HG03575 (cell line): ENCODE results near the gene LEPROT.

Experiments
- ATAC-seq: cut with Tn5 transposase; IDR thresholded peaks from one replicate; pipeline ENCODE4 v1.9.1; 2021; ENCODE audit not compliant: unreplicated experiment, insufficient number of reproducible peaks, low FRiP score; ENCODE audit errors: extremely low read depth

Gene LEPROT

GRCh38 chr1:65467536-65467935 is 47.1 kb downstream of the LEPROT start:
- no peak for ATAC-seq

GRCh38 chr1:65469126-65469888 is 48.8 kb downstream of the LEPROT start:
- no peak for ATAC-seq

- ATAC-seq = no peak
Measured at GRCh38 chr1:65469889-65470340, 49.4 kb downstream of the LEPROT start.

- ATAC-seq = no peak
Measured at GRCh38 chr1:65470766-65471165, 50.3 kb downstream of the LEPROT start.

GRCh38 chr1:65471213-65471833 is 50.9 kb downstream of the LEPROT start:
- no peak for ATAC-seq

- ATAC-seq = no peak
Measured at GRCh38 chr1:65471861-65472332, 51.4 kb downstream of the LEPROT start.

- no peak for ATAC-seq
Measured at GRCh38 chr1:65476327-65476726, 55.9 kb downstream of the LEPROT start.

GRCh38 chr1:65477414-65478378 is 57.2 kb downstream of the LEPROT start:
- no peak for ATAC-seq

- no peak for ATAC-seq
Measured at GRCh38 chr1:65478379-65479026, 58.0 kb downstream of the LEPROT start.

- no peak for ATAC-seq
Measured at GRCh38 chr1:65479554-65480204, 59.2 kb downstream of the LEPROT start.

GRCh38 chr1:65480684-65481405 is 60.4 kb downstream of the LEPROT start:
- ATAC-seq = no peak

- no peak for ATAC-seq
Measured at GRCh38 chr1:65483993-65484754, 63.7 kb downstream of the LEPROT start.
